Endodermal cell (in vitro differentiated cells): ENCODE data around the gene PRKX. TPM values are rescaled to one million over a fixed set of nuclear protein-coding genes. Genes with fewer than 3 reads are reported as not detected.
"Not testable (repeated sequence)": the region's sequence is repeated elsewhere in the genome, so short reads cannot be mapped to it uniquely, and the experiment has no call there.

Experiments
- DNase-seq: peaks from one replicate; pipeline ENCODE4 v3.0.0-alpha.2; 2017
- H3K27ac ChIP-seq: 2 replicates; pipeline ENCODE4 v1.5.1; 2013; ENCODE audit warnings: mild to moderate bottlenecking, low read depth, low read length, moderate library complexity
- H3K27me3 ChIP-seq: 2 replicates; pipeline ENCODE4 v1.6.1; 2013; ENCODE audit warnings: mild to moderate bottlenecking, low read length, moderate library complexity; ENCODE audit not compliant: insufficient read depth, control insufficient read depth, poor library complexity, severe bottlenecking
- H3K36me3 ChIP-seq: 2 replicates; pipeline ENCODE4 v1.7.0; 2013; ENCODE audit warnings: mild to moderate bottlenecking, low read length, moderate library complexity; ENCODE audit not compliant: control insufficient read depth, insufficient read depth
- H3K4me1 ChIP-seq: one replicate; pipeline ENCODE4 v1.7.0; 2013; ENCODE audit warnings: low read length; ENCODE audit not compliant: control insufficient read depth, insufficient read depth
- H3K4me3 ChIP-seq: 2 replicates; pipeline ENCODE4 v1.5.1; 2013; ENCODE audit warnings: mild to moderate bottlenecking, low read length, moderate library complexity
- H3K9ac ChIP-seq: 2 replicates; pipeline ENCODE4 v1.6.1; 2013; ENCODE audit warnings: mild to moderate bottlenecking, low read length, moderate library complexity; ENCODE audit not compliant: poor library complexity, severe bottlenecking; ENCODE audit errors: extremely low read depth
- H3K9me3 ChIP-seq: 2 replicates; pipeline ENCODE4 v1.6.1; 2013; ENCODE audit warnings: mild to moderate bottlenecking, low read length, moderate library complexity; ENCODE audit not compliant: control insufficient read depth
- H3K27ac Mint-ChIP-seq: 2 replicates; pipeline ENCODE4 v1.8.0; 2020; ENCODE audit warnings: mixed read lengths
- H3K27me3 Mint-ChIP-seq: 2 replicates; pipeline ENCODE4 v1.8.0; 2021; ENCODE audit warnings: mild to moderate bottlenecking, mixed read lengths; ENCODE audit not compliant: insufficient read depth
- H3K36me3 Mint-ChIP-seq: 2 replicates; pipeline ENCODE4 v1.8.0; 2020; ENCODE audit warnings: low read depth, mixed read lengths
- H3K4me1 Mint-ChIP-seq: 2 replicates; pipeline ENCODE4 v1.8.0; 2020; ENCODE audit warnings: mixed read lengths
- H3K4me3 Mint-ChIP-seq: 2 replicates; pipeline ENCODE4 v1.8.0; 2020; ENCODE audit warnings: mild to moderate bottlenecking, moderate library complexity, mixed read lengths
- H3K9me3 Mint-ChIP-seq: 2 replicates; pipeline ENCODE4 v1.8.0; 2020; ENCODE audit warnings: mild to moderate bottlenecking, mixed read lengths
- CTCF ChIP-seq: fragments of 200-600 bp; sonication (generic); conservative IDR thresholded peaks from 2 replicates; pipeline ENCODE4 v1.5.0; 2021; ENCODE audit warnings: antibody characterized with exemption, mild to moderate bottlenecking
- WGBS, 2 experiments: methylation state at CpG; one replicate each; pipeline versions ENCODE4 v1.1.5 to v1.1.7; 2013; ENCODE audit warnings: missing lambda C conversion rate in 2 of 2, mixed read lengths in 1 of 2; ENCODE audit not compliant: insufficient coverage in 1 of 2, insufficient read length in 1 of 2; 5-methylcytosine and 5-hydroxymethylcytosine counted together
- total RNA-seq, 2 donors: library from RNA; stranded (reverse); fragmentation: NEBNext Ultra II Directional in 1 of 2; extraction: Animal tissue kit (Norgen Biotek cat#: 25700) in 1 of 2; gene quantifications; 2 replicates in 1 of 2; 3 replicates in 1 of 2; pipeline ENCODE4 v1.2.1, GENCODE V29; 2021

PRKX gene
- total RNA-seq, 2 donors from 2014 or later: 24.7 to 73.7 TPM

GRCh38 chrX:3631196-3631595, 82.3 kb downstream of the PRKX start:
- WGBS, 2 experiments: 92 to 100% methylated on average over 1 to 3 of the region's 3 CpGs
- Histone ChIP-seq H3K9me3 (no peaks in the 10 kb centered on the region), H3K9ac (no peak overlapping the region), H3K4me1 (no peaks in the 10 kb centered on the region), H3K27ac (no peak overlapping the region), H3K36me3 (peaks cover 24% of the 10 kb centered on the region), H3K4me3 (no peak overlapping the region), H3K27me3 (no peaks in the 10 kb centered on the region)
- Mint-ChIP-seq H3K4me1 (no peaks in the 10 kb centered on the region), H3K36me3 (peaks cover 77% of the 10 kb centered on the region), H3K27ac (no peak overlapping the region), H3K27me3 (no peaks in the 10 kb centered on the region), H3K4me3 (no peak overlapping the region), H3K9me3 (peaks cover 3% of the 10 kb centered on the region)
- no peak for DNase-seq
- TF ChIP-seq CTCF: no peak

- Histone ChIP-seq H3K36me3 (peaks cover 23% of the 10 kb centered on the region), H3K4me1 (no peaks in the 10 kb centered on the region), H3K9me3 (no peaks in the 10 kb centered on the region), H3K27ac (no peak overlapping the region), H3K9ac (no peak overlapping the region), H3K27me3 (no peaks in the 10 kb centered on the region), H3K4me3 (no peak overlapping the region)
- Mint-ChIP-seq H3K27me3 (no peaks in the 10 kb centered on the region), H3K27ac (no peak overlapping the region), H3K4me3 (no peak overlapping the region), H3K36me3 (peaks cover 74% of the 10 kb centered on the region), H3K4me1 (no peaks in the 10 kb centered on the region), H3K9me3 (peaks cover 3% of the 10 kb centered on the region)
- TF ChIP-seq CTCF: no peak
- WGBS, 2 experiments: 89 to 100% methylated on average over 1 to 6 of the region's 7 CpGs
- no peak for DNase-seq
Measured at GRCh38 chrX:3627594-3627993, 85.9 kb downstream of the PRKX start.

- H3K27ac Mint-ChIP-seq: no peak overlapping the region
- H3K36me3 Mint-ChIP-seq: peaks cover 79% of the 10 kb centered on the region
Measured at GRCh38 chrX:3621414-3621813, 92.0 kb downstream of the PRKX start.

GRCh38 chrX:3611744-3612143, 101.7 kb downstream of the PRKX start:
- 96% methylated on average over 3 of the region's 6 CpGs; no CpG with 5 or more reads in 1 of the 2 experiments for WGBS, 2 experiments
- not testable (repeated sequence) for H3K27ac Mint-ChIP-seq, H3K4me3 ChIP-seq, H3K9ac ChIP-seq, H3K27me3 ChIP-seq, H3K27me3 Mint-ChIP-seq, DNase-seq, H3K27ac ChIP-seq, H3K4me3 Mint-ChIP-seq, H3K9me3 ChIP-seq, H3K4me1 Mint-ChIP-seq, H3K4me1 ChIP-seq, H3K9me3 Mint-ChIP-seq
- H3K36me3 ChIP-seq: peaks cover 30% of the 10 kb centered on the region
- peaks cover 84% of the 10 kb centered on the region for H3K36me3 Mint-ChIP-seq

More at GRCh38 chrX:3621414-3621813, 92.0 kb downstream of the PRKX start:
- Histone ChIP-seq H3K27ac (no peak overlapping the region), H3K27me3 (no peaks in the 10 kb centered on the region), H3K4me1 (no peaks in the 10 kb centered on the region), H3K9ac (no peak overlapping the region), H3K36me3 (peaks cover 27% of the 10 kb centered on the region), H3K9me3 (no peaks in the 10 kb centered on the region), H3K4me3 (no peak overlapping the region)
- Mint-ChIP-seq H3K9me3 (no peaks in the 10 kb centered on the region), H3K4me1 (no peaks in the 10 kb centered on the region), H3K27me3 (no peaks in the 10 kb centered on the region), H3K4me3 (no peak overlapping the region)
- WGBS, 2 experiments: 96% methylated on average over 5 of the region's 6 CpGs; no CpG with 5 or more reads in 1 of the 2 experiments
- no peak for TF ChIP-seq CTCF
- DNase-seq: no peak
